GM18498 (cell line): ENCODE data around the gene SGSH.
"Not testable (repeated sequence)": the region's sequence is repeated elsewhere in the genome, so short reads cannot be mapped to it uniquely, and the experiment has no call there.

Experiments
- ATAC-seq: cut with Tn5 transposase; IDR thresholded peaks from one replicate; pipeline ENCODE4 v1.9.1; 2021; ENCODE audit warnings: mild to moderate bottlenecking, moderate library complexity; ENCODE audit not compliant: unreplicated experiment

Gene SGSH

DNA sequence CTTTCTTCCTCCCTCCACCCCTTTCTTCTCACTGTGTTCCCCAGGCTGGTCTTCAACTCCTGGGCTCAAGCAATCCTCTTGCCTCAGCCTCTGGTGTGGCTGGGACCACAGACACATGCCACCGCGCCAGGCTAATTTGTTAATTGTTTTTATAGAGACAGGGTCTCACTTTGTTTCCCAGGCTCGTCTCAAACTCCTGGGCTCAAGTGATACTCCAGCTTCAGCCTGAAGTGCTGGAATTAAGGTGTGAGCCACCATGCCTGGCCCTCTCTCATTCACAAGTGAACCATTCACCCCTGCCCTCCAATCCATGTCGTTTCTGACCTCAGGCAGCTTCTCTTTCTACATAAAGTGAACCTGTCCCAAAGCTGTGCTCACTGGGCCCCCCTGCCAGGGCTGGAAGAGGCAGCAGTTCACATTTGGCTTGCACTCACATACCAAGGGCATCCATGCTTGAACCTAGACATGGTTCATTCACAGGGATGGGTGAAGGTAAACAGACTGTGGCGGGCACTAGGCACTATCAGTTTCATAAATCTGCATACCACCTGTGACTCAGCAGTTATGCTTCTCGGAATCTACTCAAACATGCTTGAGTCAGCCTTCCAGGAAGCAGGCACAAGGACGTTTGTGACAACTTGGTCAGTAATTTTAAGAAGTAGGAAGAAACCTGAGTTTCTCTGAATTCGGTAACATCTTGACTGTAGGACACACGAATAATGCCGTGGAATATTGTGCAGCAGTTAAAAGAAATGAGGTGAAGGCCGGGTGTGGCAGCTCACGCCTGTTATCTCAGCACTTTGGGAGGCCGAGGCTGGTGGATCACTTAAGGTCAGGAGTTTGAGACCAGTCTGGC, 34.5 kb upstream of the SGSH start:
- peak; percentile 73 for ATAC-seq

GRCh38 chr17:80253631-80254395, 33.7 kb upstream of the SGSH start:
- no peak for ATAC-seq

DNA sequence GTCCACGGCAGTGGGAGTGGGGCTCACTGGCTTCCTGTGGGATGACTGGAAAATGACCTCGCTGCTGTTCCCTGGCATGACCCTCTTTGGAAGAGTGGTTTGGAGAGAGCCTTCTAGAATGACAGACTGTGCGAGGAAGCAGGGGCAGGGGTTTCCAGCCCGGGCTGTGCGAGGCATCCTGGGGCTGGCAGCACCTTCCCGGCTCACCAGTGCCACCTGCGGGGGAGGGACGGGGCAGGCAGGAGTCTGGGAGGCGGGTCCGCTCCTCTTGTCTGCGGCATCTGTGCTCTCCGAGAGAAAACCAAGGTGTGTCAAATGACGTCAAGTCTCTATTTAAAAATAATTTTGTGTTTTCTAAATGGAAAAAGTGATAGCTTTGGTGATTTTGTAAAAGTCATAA, 32.7 kb upstream of the SGSH start:
- no peak for ATAC-seq

DNA sequence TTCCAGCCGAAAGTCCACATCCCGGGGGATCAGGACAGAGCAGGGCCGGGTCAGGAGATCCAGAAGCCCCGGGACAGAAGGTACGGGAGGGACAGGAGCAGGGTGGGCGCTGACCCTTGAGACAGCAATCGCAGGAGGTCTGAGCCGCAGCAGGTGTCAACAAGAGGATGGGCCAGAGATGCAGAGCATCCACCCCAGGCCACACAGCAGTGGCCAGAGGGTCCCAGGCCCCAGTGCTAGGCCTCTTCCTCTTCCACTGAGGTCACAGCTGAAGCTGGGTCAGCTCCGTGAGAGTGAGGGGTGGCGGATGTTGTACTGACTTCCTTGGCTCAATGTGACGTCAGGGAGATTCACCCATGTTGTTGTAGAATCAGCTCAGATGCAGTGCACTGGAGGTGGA, 31.8 kb upstream of the SGSH start:
- no peak for ATAC-seq

DNA sequence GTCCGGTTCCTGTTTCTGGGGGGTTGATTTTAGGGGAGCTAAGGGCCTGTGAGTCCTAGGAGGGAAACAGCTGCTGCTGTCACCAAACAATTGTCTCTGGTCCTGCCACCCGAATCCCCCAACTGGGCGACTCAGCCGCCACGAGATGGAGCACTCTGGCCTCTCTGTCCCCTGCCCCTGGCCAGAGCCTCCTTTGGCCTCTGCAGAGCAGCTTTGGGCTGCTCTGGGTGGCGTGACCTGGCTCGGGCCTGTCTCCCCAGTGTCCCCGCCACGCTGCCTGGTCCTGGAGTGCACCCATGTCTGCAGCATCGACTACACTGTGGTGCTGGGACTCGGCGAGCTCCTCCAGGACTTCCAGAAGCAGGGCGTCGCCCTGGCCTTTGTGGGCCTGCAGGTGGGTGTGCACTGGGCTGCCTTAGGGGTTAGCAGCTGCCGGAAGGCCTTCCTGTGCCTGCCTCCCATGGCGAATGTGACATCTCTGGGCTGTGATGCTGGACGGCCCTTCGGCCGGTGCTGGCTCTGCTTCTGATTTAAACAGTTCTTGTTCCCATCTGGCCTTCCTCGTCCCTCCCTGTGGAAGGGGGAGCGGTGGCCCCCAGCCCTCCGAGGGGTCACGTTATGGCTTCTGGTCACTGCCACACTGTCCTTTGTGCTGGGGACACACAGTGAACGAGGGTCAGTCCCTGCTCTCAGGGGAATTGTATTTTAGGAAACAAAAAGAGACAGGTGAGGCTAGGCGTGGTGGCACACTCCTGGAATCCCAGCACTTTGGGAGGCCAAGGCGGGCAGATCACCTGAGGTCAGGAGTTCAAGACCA, 29.0 kb upstream of the SGSH start:
- ATAC-seq: no peak

GRCh38 chr17:80248001-80248893, 28.1 kb upstream of the SGSH start:
- no peak for ATAC-seq

DNA sequence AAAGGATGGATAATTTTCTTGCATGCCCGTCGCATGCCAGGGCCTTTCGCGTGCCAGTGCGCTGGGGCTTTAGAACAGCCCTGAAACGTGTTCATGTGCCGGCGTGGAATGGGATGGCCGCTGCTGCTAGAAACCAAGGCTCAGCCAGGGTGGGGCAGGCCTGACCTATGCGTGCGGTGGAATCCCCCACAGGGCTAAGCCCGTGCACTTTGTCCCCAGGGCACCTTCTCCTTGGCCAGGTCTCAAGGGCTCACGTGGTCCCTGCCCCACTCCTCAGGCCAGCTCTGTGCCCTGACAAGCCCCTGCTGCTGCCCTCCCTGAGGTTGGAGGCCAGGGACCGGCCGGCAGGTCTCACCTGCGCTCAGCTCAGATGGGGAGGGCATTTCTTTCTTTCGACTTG, 27.4 kb upstream of the SGSH start:
- no peak for ATAC-seq

- no peak for ATAC-seq
Measured at GRCh38 chr17:80246726-80247125, 26.6 kb upstream of the SGSH start.

- no peak for ATAC-seq
Measured at GRCh38 chr17:80246266-80246681, 26.1 kb upstream of the SGSH start.

- no peak for ATAC-seq
Measured at GRCh38 chr17:80245566-80246265, 25.6 kb upstream of the SGSH start.

DNA sequence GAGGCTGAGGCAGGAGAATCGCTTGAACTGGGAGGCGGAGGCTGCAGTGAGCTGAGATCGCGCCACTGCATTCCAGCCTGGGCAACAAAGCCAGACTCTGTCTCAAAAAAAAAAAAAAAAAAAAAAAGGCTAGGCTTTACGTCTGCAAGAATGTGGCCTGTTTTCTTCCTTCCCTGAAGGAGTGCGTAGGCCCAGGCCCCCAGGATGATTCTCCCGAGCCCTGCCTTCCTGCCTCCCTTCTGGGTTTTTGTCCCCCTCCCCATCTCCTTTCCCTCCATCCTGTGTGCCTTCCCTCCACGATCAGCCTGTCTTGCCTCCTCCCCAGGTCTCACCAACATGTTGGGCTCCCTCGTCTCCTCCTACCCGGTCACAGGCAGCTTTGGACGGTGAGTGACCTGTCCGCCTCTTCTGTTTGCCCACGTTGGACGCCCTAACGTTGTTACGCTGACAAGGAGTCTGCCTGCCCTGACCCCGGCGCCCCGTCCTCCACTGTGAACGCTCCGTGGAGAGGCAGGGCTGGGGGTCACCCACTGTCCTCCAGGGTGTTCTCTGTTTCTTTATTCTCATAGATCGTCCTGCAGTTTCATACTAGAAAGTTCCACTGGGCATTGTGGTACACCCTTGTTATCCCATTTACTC, 24.9 kb upstream of the SGSH start:
- no peak for ATAC-seq

GRCh38 chr17:80244448-80244847, 24.3 kb upstream of the SGSH start:
- ATAC-seq: not testable (repeated sequence)

GRCh38 chr17:80243526-80244433, 23.6 kb upstream of the SGSH start:
- no peak for ATAC-seq

DNA sequence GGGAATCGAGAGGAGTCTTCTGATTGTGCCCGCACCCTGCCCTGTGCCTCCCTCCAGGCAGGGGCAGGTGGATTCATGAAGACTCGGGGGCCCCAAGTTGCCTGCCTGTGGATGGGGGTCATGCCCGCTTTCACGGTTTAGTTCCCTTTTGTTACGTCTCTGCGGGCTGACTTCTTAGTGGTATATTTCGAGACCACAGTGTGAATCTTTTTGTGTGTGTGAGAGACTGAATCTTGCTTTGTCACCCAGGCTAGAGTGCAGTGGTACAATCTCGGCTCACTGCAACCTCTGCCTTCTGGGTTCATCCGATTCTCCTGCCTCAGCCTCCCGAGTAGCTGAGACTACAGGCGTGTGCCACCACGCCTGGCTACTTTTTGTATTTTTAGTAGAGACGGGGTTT, 22.4 kb upstream of the SGSH start:
- ATAC-seq: no peak

- ATAC-seq: no peak
Measured at GRCh38 chr17:80237386-80237785, 17.3 kb upstream of the SGSH start.

GRCh38 chr17:80236911-80237310, 16.8 kb upstream of the SGSH start:
- ATAC-seq: no peak

DNA sequence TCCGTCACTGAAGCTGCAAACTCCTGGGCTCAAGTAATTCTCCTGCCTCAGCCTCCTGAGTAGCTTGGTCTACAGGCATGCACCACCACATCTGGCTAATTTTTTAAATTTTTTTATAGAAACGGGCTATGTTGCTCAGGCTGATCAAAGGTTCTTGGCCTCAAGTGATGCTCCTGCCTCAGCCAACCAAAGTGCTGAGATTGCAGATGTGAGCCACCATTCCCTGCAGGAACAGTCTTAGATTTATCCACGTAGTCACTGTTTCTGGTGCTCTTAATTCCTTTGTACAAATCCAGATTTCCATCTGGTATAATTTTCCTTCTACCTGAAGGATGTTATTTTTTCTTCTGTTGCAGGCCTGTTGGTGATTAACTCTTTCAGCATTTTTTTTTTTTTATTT, 13.1 kb upstream of the SGSH start:
- ATAC-seq: no peak

GRCh38 chr17:80232438-80232837, 12.3 kb upstream of the SGSH start:
- ATAC-seq: no peak
